Bronchial epithelial cell (primary cell): Measurements from ENCODE around the gene PTPRCAP. TPM values are rescaled to one million over a fixed set of nuclear protein-coding genes. Genes with fewer than 3 reads are reported as not detected.

Experiments used
- DNase-seq: peaks from one replicate; pipeline ENCODE4 v3.0.0-alpha.2; 2010; ENCODE audit warnings: low read depth
- FAIRE-seq: peaks from 2 replicates; lab custom pipeline; 2011; peaks lifted over from hg19 to GRCh38; lab: Jason Lieb, UNC
- H3K27me3 ChIP-seq: 2 replicates; pipeline ENCODE4 v1.5.1; 2011; ENCODE audit warnings: low read length; ENCODE audit not compliant: control insufficient read depth, insufficient read depth
- H3K36me3 ChIP-seq: 2 replicates; pipeline ENCODE4 v1.5.1; 2011; ENCODE audit warnings: low read length; ENCODE audit not compliant: control insufficient read depth, insufficient read depth
- H3K4me3 ChIP-seq: 2 replicates; pipeline ENCODE4 v1.5.1; 2011; ENCODE audit warnings: mild to moderate bottlenecking, low read depth, low read length, control low read depth
- CTCF ChIP-seq: IDR thresholded peaks from 2 replicates; pipeline ENCODE4 v1.5.1; 2011; ENCODE audit warnings: mild to moderate bottlenecking, moderate library complexity, low read length, control low read depth, inconsistent platforms; ENCODE audit not compliant: insufficient read depth, severe bottlenecking
- total RNA-seq: library from RNA; depleted of rRNA; stranded (reverse); fragments of >200 nt; gene quantifications from 2 replicates; pipeline ENCODE4 v1.2.1, GENCODE V29; 2014

PTPRCAP gene
- total RNA-seq, 1 donor from 2014 or later: 0.26 TPM

- FAIRE-seq (no peak), DNase-seq (no peak)
- no peak for TF ChIP-seq CTCF
- Histone ChIP-seq H3K27me3 (no peaks in the 10 kb centered on the region), H3K36me3 (peaks cover 38% of the 10 kb centered on the region), H3K4me3 (no peak overlapping the region)
Measured at GRCh38 chr11:67435031-67435726, 2.3 kb downstream of the PTPRCAP start.

GRCh38 chr11:67434395-67434881, 3.0 kb downstream of the PTPRCAP start:
- Histone ChIP-seq H3K27me3 (no peaks in the 10 kb centered on the region), H3K36me3 (peaks cover 40% of the 10 kb centered on the region), H3K4me3 (no peak overlapping the region)
- TF ChIP-seq CTCF: no peak
- DNase-seq (no peak), FAIRE-seq (no peak)

- Histone ChIP-seq H3K4me3 (no peak overlapping the region), H3K36me3 (peaks cover 40% of the 10 kb centered on the region), H3K27me3 (no peaks in the 10 kb centered on the region)
- DNase-seq (no peak), FAIRE-seq (no peak)
- no peak for TF ChIP-seq CTCF
Measured at GRCh38 chr11:67433536-67434394, 3.7 kb downstream of the PTPRCAP start.

- Histone ChIP-seq H3K27me3 (no peaks in the 10 kb centered on the region), H3K36me3 (peaks cover 38% of the 10 kb centered on the region), H3K4me3 (no peak overlapping the region)
- FAIRE-seq: no peak
- DNase-seq: no peak
- TF ChIP-seq CTCF: no peak
Measured at GRCh38 chr11:67432655-67433349, 4.7 kb downstream of the PTPRCAP start.

GRCh38 chr11:67431346-67432249, 5.9 kb downstream of the PTPRCAP start:
- no peak for TF ChIP-seq CTCF
- no peaks in the 10 kb centered on the region for H3K27me3 ChIP-seq
- H3K36me3 ChIP-seq: peaks cover 36% of the 10 kb centered on the region
- no peak for FAIRE-seq
- no peak for DNase-seq
- no peak overlapping the region for H3K4me3 ChIP-seq
